Mesodermal cell (in vitro differentiated cells): Measurements from ENCODE around the gene HNF4A.

Experiments
- H3K27ac ChIP-seq: 2 replicates; pipeline ENCODE4 v1.7.0; 2013; ENCODE audit warnings: mild to moderate bottlenecking, low read depth, low read length, moderate library complexity; ENCODE audit not compliant: severe bottlenecking
- H3K36me3 ChIP-seq: 2 replicates; pipeline ENCODE4 v1.7.1; 2013; ENCODE audit warnings: mild to moderate bottlenecking, low read length, moderate library complexity; ENCODE audit not compliant: control insufficient read depth, insufficient read depth
- H3K4me1 ChIP-seq: one replicate; pipeline ENCODE4 v1.7.1; 2013; ENCODE audit warnings: mild to moderate bottlenecking, low read length; ENCODE audit not compliant: insufficient read depth, control insufficient read depth, poor library complexity, severe bottlenecking
- H3K4me3 ChIP-seq: 2 replicates; pipeline ENCODE4 v1.7.0; 2013; ENCODE audit warnings: low read length, control low read depth, mild to moderate bottlenecking; ENCODE audit not compliant: insufficient read depth, poor library complexity, severe bottlenecking; ENCODE audit errors: extremely low read depth
- H3K9me3 ChIP-seq: 2 replicates; pipeline ENCODE4 v1.7.1; 2013; ENCODE audit warnings: mild to moderate bottlenecking, low read length, moderate library complexity; ENCODE audit not compliant: control insufficient read depth
- WGBS, 2 experiments: methylation state at CpG; one replicate each; pipeline ENCODE4 v1.1.5; 2013; ENCODE audit warnings: missing lambda C conversion rate in 2 of 2; ENCODE audit not compliant: insufficient coverage in 2 of 2; 5-methylcytosine and 5-hydroxymethylcytosine counted together

The HNF4A gene

GRCh38 chr20:44328428-44328827 lies 27.1 kb upstream of the HNF4A start:
- WGBS, 2 experiments = 62 to 74% methylated on average over 2 of the region's 4 CpGs
- no peak overlapping the region for H3K4me3 ChIP-seq

GRCh38 chr20:44331201-44331600 lies 24.3 kb upstream of the HNF4A start:
- 90% methylated on average over 2 of the region's 2 CpGs; no CpG with 5 or more reads in 1 of the 2 experiments for WGBS, 2 experiments
- Histone ChIP-seq H3K4me3 (no peak overlapping the region), H3K36me3 (no peaks in the 10 kb centered on the region), H3K27ac (no peak overlapping the region), H3K4me1 (no peaks in the 10 kb centered on the region), H3K9me3 (no peaks in the 10 kb centered on the region)

More at GRCh38 chr20:44328428-44328827, 27.1 kb upstream of the HNF4A start:
- no peaks in the 10 kb centered on the region for H3K4me1 ChIP-seq
- H3K9me3 ChIP-seq = no peaks in the 10 kb centered on the region
- H3K36me3 ChIP-seq = no peaks in the 10 kb centered on the region
- no peak overlapping the region for H3K27ac ChIP-seq

- WGBS, 2 experiments = 73 to 81% methylated on average over 3 to 6 of the region's 8 CpGs
- H3K36me3 ChIP-seq = no peaks in the 10 kb centered on the region
- H3K4me3 ChIP-seq = no peak overlapping the region
These were observed 21.2 kb upstream of the HNF4A start for GRCh38 chr20:44334306-44334705.

GRCh38 chr20:44334709-44335108 lies 20.8 kb upstream of the HNF4A start:
- 86 to 93% methylated on average over 2 to 4 of the region's 4 CpGs for WGBS, 2 experiments
- Histone ChIP-seq H3K9me3 (no peaks in the 10 kb centered on the region), H3K27ac (no peak overlapping the region), H3K36me3 (no peaks in the 10 kb centered on the region), H3K4me1 (no peaks in the 10 kb centered on the region), H3K4me3 (no peak overlapping the region)

More at GRCh38 chr20:44334306-44334705, 21.2 kb upstream of the HNF4A start:
- H3K27ac ChIP-seq = no peak overlapping the region
- H3K9me3 ChIP-seq = no peaks in the 10 kb centered on the region
- H3K4me1 ChIP-seq = no peaks in the 10 kb centered on the region

- no peaks in the 10 kb centered on the region for H3K4me1 ChIP-seq
- H3K9me3 ChIP-seq = no peaks in the 10 kb centered on the region
- no peak overlapping the region for H3K4me3 ChIP-seq
- no peaks in the 10 kb centered on the region for H3K36me3 ChIP-seq
- 87 to 92% methylated on average over 2 of the region's 2 CpGs for WGBS, 2 experiments
- H3K27ac ChIP-seq = no peak overlapping the region
These were observed 19.8 kb upstream of the HNF4A start for GRCh38 chr20:44335675-44336074.

- Histone ChIP-seq H3K27ac (no peak overlapping the region), H3K9me3 (no peaks in the 10 kb centered on the region), H3K4me3 (no peak overlapping the region), H3K36me3 (no peaks in the 10 kb centered on the region), H3K4me1 (no peaks in the 10 kb centered on the region)
- WGBS, 2 experiments = 34 to 36% methylated on average over 14 to 15 of the region's 15 CpGs
These were observed 19.4 kb upstream of the HNF4A start for GRCh38 chr20:44336086-44336485.

GRCh38 chr20:44336725-44337380 lies 18.6 kb upstream of the HNF4A start, which contains the start of gene R3HDML:
TSS of gene R3HDML (plus strand) at chr20:44337043. CDS start at chr20:44337158, 115 bp downstream.
- Histone ChIP-seq H3K4me3 (no peak within 1 kb of the TSS), H3K36me3 (no peaks in the 10 kb centered on the region), H3K9me3 (no peaks in the 10 kb centered on the region), H3K27ac (no peak within 1 kb of the TSS), H3K4me1 (no peaks in the 10 kb centered on the region)
- 86 to 91% methylated on average over 16 of the region's 16 CpGs for WGBS, 2 experiments

GRCh38 chr20:44342248-44342647 lies 13.3 kb upstream of the HNF4A start:
- WGBS, 2 experiments = 67 to 76% methylated on average over 3 of the region's 6 CpGs
- Histone ChIP-seq H3K4me1 (no peaks in the 10 kb centered on the region), H3K36me3 (no peaks in the 10 kb centered on the region), H3K4me3 (no peak overlapping the region), H3K27ac (no peak overlapping the region), H3K9me3 (no peaks in the 10 kb centered on the region)

- Histone ChIP-seq H3K4me1 (no peaks in the 10 kb centered on the region), H3K9me3 (no peaks in the 10 kb centered on the region), H3K27ac (no peak overlapping the region), H3K4me3 (no peak overlapping the region), H3K36me3 (no peaks in the 10 kb centered on the region)
- WGBS, 2 experiments = 84 to 92% methylated on average over 7 to 8 of the region's 12 CpGs
These were observed 12.3 kb upstream of the HNF4A start for GRCh38 chr20:44343162-44343675.

GRCh38 chr20:44344723-44345122 lies 10.8 kb upstream of the HNF4A start:
- H3K4me3 ChIP-seq = no peak overlapping the region
- WGBS, 2 experiments = no CpG with 5 or more reads among the region's 4 CpGs
- H3K27ac ChIP-seq = no peak overlapping the region
- H3K36me3 ChIP-seq = no peaks in the 10 kb centered on the region
- no peaks in the 10 kb centered on the region for H3K4me1 ChIP-seq
- H3K9me3 ChIP-seq = no peaks in the 10 kb centered on the region

- Histone ChIP-seq H3K36me3 (no peaks in the 10 kb centered on the region), H3K27ac (no peak overlapping the region), H3K4me3 (no peak overlapping the region), H3K4me1 (no peaks in the 10 kb centered on the region), H3K9me3 (no peaks in the 10 kb centered on the region)
- 90 to 93% methylated on average over 5 of the region's 8 CpGs for WGBS, 2 experiments
These were observed 10.4 kb upstream of the HNF4A start for GRCh38 chr20:44345147-44345546.
